NCI-H1048 (cell line): Measurements from ENCODE around the gene BICRAL.
"Not testable (repeated sequence)": the region's sequence is repeated elsewhere in the genome, so short reads cannot be mapped to it uniquely, and the experiment has no call there.

Experiments
- DNase-seq: peaks from one replicate; lab custom pipeline; 2025; lab: John Stamatoyannopoulos, UW

The BICRAL gene

GRCh38 chr6:42791706-42792320 lies 10.0 kb downstream of the BICRAL start:
- DNase-seq, result no peak

- no peak for DNase-seq
Observed at GRCh38 chr6:42795651-42796050, 13.8 kb downstream of the BICRAL start.

GRCh38 chr6:42796171-42796570 lies 14.3 kb downstream of the BICRAL start:
- DNase-seq, result no peak

- not testable (repeated sequence) for DNase-seq
Observed at GRCh38 chr6:42797696-42798095, 15.8 kb downstream of the BICRAL start.

- no peak for DNase-seq
Observed at GRCh38 chr6:42805297-42805861, 23.5 kb downstream of the BICRAL start.

- not testable (repeated sequence) for DNase-seq
Observed at GRCh38 chr6:42806359-42806758, 24.5 kb downstream of the BICRAL start.

GRCh38 chr6:42808492-42809483 lies 26.9 kb downstream of the BICRAL start:
- no peak for DNase-seq

GRCh38 chr6:42813074-42813645 lies 31.3 kb downstream of the BICRAL start:
- DNase-seq, result no peak

- DNase-seq, result no peak
Observed at GRCh38 chr6:42813906-42814444, 32.1 kb downstream of the BICRAL start.

GRCh38 chr6:42815726-42816125 lies 33.9 kb downstream of the BICRAL start:
- not testable (repeated sequence) for DNase-seq

GRCh38 chr6:42817907-42818306 lies 36.1 kb downstream of the BICRAL start:
- no peak for DNase-seq

- no peak for DNase-seq
Observed at GRCh38 chr6:42818416-42818815, 36.6 kb downstream of the BICRAL start.

- DNase-seq, result no peak
Observed at GRCh38 chr6:42818878-42819277, 37.0 kb downstream of the BICRAL start.

GRCh38 chr6:42819803-42820511 lies 38.1 kb downstream of the BICRAL start:
- DNase-seq, result no peak

- DNase-seq, result no peak
Observed at GRCh38 chr6:42820512-42821340, 38.9 kb downstream of the BICRAL start.

- no peak for DNase-seq
Observed at GRCh38 chr6:42821341-42821668, 39.5 kb downstream of the BICRAL start.

GRCh38 chr6:42821846-42822245 lies 40.0 kb downstream of the BICRAL start:
- DNase-seq, result no peak

GRCh38 chr6:42829561-42830092 lies 47.8 kb downstream of the BICRAL start:
- DNase-seq, result no peak

GRCh38 chr6:42831237-42831636 lies 49.4 kb downstream of the BICRAL start:
- DNase-seq, result no peak

- DNase-seq, result no peak
Observed at GRCh38 chr6:42834056-42834455, 52.2 kb downstream of the BICRAL start.
